GM19099 (cell line): ENCODE data around the gene FZD2.

Source experiments
- POLR2A ChIP-seq: IDR thresholded peaks from 3 replicates; pipeline ENCODE4 v1.6.1; 2011; ENCODE audit warnings: low read depth; ENCODE audit not compliant: insufficient read length; ENCODE audit errors: extremely low read depth

FZD2 gene

GRCh38 chr17:44598329-44598728 lies 41.0 kb downstream of the FZD2 start:
- no peak for TF ChIP-seq POLR2A

DNA sequence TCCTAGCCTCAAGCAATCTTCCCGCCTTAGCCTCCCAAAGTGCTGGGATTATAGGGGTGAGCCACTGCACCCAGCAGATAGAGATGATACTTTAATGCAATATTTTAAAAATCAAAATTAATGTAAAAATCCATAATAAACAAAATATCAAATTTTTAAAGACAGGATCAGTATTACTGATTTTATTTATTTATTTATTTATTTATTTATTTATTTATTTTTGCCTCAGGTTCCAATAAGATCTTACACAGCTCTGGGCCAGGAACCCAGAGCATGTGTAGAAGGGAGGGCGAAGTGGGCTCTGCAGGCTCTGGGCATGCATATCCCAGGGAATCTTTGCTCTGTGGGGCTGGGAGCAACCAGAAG lies 41.6 kb downstream of the FZD2 start:
- TF ChIP-seq POLR2A = no peak

- TF ChIP-seq POLR2A = no peak
Measured at GRCh38 chr17:44599298-44600175, 42.3 kb downstream of the FZD2 start.

GRCh38 chr17:44601539-44601938 lies 44.3 kb downstream of the FZD2 start:
- TF ChIP-seq POLR2A = no peak

DNA sequence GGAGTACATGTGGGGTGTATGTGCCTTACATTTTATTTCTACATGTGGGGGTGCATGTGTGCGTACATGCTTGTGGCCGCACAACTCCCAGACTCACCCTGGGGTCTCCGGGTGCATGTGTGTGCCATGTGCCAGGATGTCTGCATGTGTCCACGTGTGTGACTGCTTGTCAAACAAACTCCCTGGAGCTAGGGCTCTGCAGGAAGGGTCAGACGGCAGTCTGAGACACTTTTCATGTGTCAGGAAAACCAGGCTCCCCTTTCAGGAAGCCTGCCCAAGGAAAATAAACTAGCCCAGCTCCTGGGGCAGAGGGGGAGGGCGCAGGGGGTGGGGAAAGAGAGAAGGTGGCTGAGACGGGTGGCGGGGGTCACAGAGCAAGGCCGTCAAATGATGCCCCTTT lies 44.7 kb downstream of the FZD2 start:
- no peak for TF ChIP-seq POLR2A

DNA sequence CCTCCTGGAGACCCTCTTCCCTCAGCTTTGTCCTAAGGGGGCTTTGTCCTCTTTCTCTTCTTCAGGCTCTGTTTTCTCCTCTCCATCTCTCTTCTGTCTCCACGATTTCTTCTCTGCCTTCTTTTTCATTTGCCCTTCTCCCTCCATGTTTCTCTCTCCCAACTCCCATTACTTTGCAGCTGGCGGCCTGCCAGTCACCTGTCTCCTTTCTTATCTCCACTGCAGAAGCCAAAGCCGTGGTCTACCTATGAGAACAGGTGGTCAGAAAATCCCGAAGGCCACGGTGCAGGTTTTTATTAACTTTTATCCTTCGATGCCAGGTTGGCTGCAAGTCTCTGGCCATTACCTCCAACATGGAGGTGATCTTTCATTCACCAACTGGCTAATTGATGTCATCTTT lies 45.1 kb downstream of the FZD2 start:
- no peak for TF ChIP-seq POLR2A

- no peak for TF ChIP-seq POLR2A
Measured at GRCh38 chr17:44602970-44603369, 45.7 kb downstream of the FZD2 start.

DNA sequence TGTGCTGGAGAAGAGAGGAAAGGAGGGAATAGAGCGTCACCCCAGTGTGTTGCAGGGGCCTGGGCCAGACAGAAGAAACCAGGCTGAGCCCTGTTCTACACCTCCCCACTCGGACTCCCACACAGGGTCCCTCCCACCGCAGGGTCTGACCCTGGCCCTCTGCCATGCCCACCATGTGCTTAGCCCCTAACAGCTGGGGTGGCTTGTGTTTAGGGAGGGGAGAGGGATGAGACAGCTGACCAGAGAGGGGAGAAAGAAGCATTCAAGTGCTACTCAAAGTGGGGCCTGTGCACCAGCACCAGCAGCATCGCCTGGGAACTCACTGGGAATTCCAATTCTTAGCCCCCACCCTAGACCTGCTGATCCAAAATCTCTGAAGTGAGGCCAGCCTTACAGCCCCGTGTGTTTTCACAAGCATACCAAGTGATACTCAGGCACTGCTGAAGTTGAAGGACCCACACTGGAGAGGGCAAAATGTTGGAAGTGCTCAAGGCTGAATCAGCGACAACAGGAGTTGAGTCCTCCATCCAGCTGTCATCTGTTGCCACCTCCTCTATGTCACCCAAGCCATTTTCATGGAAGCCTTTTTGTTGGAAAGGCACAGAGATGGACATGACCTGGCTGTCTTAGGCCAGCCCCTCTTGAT lies 47.0 kb downstream of the FZD2 start:
- no peak for TF ChIP-seq POLR2A

DNA sequence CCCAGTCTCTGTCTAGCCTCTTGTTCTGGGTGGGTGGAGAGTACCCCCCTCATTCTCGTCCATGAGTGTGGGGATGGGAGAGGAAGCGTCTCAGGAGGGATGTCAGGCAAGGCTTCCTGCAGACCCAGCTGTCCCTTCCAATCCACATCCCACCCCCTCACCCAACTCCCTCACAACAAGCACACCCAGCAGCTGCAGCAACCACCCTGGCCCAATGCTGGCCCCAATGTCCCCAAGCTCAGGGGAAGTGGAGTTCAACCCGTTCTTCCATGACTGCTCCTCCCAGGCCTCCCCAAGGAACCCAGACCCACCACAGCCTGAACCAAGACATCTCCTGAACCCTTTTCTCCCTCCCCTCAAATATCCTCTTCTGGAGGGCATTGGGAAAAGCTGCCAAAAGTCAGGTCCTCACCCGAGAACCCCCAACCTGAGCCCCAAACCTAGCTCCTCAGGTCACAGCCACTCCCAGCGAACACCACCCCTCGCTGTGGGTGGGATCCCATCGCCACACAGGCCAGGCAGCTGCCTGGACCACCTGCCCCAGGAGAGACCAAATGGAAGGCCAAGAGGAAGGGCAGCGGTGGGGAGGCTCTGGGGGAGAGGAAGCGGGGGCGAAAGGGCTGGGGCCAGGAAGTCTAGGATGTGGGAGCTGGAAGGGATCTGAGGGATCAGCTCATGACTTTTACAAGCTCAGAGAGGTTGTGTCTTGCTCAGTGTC lies 47.6 kb downstream of the FZD2 start:
- no peak for TF ChIP-seq POLR2A

- no peak for TF ChIP-seq POLR2A
Measured at GRCh38 chr17:44606658-44607057, 49.4 kb downstream of the FZD2 start.

DNA sequence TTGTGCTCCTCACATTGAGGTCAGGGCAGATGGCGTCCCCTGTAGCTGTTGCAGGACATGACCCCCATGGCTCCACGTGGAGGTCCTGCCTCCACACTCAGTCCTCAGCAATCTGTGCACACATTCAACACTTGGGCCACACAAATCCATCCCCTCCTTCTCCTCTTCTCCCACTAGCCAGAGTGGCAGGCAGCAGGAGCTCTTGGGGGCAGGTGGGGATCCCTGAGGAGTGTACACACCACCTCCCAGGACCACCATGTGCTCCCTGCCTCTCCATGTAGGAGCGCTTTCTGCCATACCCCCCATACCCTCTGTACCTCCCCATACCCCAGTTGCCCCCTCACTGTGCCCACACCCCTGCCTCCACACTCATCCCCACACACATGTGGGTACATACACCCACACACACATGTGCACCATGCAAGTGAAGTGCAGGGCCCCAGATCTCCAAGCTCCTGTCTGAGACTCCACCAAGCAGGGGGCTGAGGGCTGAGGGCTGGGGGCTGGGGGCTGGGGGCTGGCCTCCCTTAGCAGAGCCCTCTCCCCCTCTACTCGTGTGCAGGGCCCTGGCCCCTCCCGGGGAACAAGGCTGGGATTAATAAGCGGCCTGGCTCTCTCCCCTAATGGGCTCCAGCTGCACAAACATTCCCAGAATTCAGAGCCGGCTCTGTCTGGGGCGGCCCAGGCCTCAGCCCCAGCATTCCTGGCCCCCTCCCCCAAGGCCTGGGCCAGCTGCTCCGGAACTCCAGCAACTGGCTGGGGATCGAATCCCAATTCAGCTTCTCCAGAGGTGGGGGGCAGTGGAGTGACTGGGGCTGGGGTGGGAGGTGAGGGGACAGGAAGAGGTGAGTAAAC lies 50.8 kb downstream of the FZD2 start:
- TF ChIP-seq POLR2A = no peak

- TF ChIP-seq POLR2A = no peak
Measured at GRCh38 chr17:44608727-44609435, 51.6 kb downstream of the FZD2 start.

DNA sequence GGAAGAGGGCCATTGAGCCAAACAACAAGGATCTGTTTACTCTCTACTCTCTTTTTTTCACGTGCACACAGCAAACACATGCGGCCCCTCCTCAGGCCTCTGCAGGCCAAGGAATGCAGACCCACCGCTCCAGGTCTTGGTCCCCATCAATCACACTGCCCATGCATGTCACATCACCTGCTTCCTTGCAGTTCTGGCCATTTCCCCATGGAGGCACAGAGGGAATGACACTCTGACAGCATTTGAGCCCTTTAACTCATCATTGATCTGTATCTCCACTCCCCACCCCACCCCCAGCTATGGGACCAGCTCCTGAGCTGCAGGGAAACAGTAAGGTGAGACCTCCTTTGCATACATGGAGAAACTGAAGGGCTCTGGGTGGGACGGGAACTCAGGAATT lies 53.0 kb downstream of the FZD2 start:
- no peak for TF ChIP-seq POLR2A
